Mesendoderm (in vitro differentiated cells): ENCODE measurements around the gene C11orf91.

ENCODE experiments used
- DNase-seq: peaks from one replicate; pipeline ENCODE4 v3.0.0; 2013
- H2AK5ac ChIP-seq: 2 replicates; pipeline ENCODE4 v1.6.1; 2013; ENCODE audit warnings: low read length, inconsistent platforms
- H2BK120ac ChIP-seq: 2 replicates; pipeline ENCODE4 v1.6.1; 2013; ENCODE audit warnings: low read depth, mild to moderate bottlenecking, low read length, moderate library complexity, mixed read lengths
- H2BK15ac ChIP-seq: replicated peaks from 2 replicates; pipeline ENCODE4 v1.6.1; 2013; ENCODE audit warnings: low read depth, mild to moderate bottlenecking, moderate library complexity
- H2BK5ac ChIP-seq: 2 replicates; pipeline ENCODE4 v1.6.1; 2013; ENCODE audit warnings: low read length, inconsistent platforms
- H3K18ac ChIP-seq: 2 replicates; pipeline ENCODE4 v1.6.1; 2013; ENCODE audit warnings: mild to moderate bottlenecking, low read length, mixed read lengths
- H3K23ac ChIP-seq: one replicate; pipeline ENCODE4 v1.6.1; 2013; ENCODE audit warnings: low read length
- H3K27ac ChIP-seq: 2 replicates; pipeline ENCODE4 v1.5.1; 2013; ENCODE audit warnings: low read depth, mild to moderate bottlenecking, inconsistent platforms, low read length, moderate library complexity
- H3K27me3 ChIP-seq: 2 replicates; pipeline ENCODE4 v1.6.1; 2013; ENCODE audit warnings: low read length, control low read depth, mild to moderate bottlenecking, inconsistent platforms; ENCODE audit not compliant: insufficient read depth, poor library complexity
- H3K36me3 ChIP-seq: 2 replicates; pipeline ENCODE4 v1.6.1; 2013; ENCODE audit warnings: low read length, inconsistent platforms; ENCODE audit not compliant: control insufficient read depth, insufficient read depth
- H3K4ac ChIP-seq: one replicate; pipeline ENCODE4 v1.6.1; 2013; ENCODE audit warnings: low read depth, mild to moderate bottlenecking, low read length, moderate library complexity
- H3K4me1 ChIP-seq: 2 replicates; pipeline ENCODE4 v1.6.1; 2013; ENCODE audit warnings: low read depth, low read length, inconsistent platforms; ENCODE audit not compliant: control insufficient read depth
- H3K4me2 ChIP-seq: 2 replicates; pipeline ENCODE4 v1.6.1; 2013; ENCODE audit warnings: low read length
- H3K4me3 ChIP-seq: 2 replicates; pipeline ENCODE4 v1.5.1; 2013; ENCODE audit warnings: mild to moderate bottlenecking, low read length
- H3K56ac ChIP-seq: one replicate; pipeline ENCODE4 v1.6.1; 2013; ENCODE audit warnings: low read length
- H3K79me1 ChIP-seq: 2 replicates; pipeline ENCODE4 v1.6.1; 2013; ENCODE audit warnings: low read length, inconsistent platforms
- H3K79me2 ChIP-seq: 2 replicates; pipeline ENCODE4 v1.6.1; 2013; ENCODE audit warnings: mild to moderate bottlenecking, low read length; ENCODE audit not compliant: control insufficient read depth, insufficient read depth
- H3K9ac ChIP-seq: 2 replicates; pipeline ENCODE4 v1.6.1; 2013; ENCODE audit warnings: low read length, inconsistent platforms
- H4K5ac ChIP-seq: one replicate; pipeline ENCODE4 v1.6.1; 2013; ENCODE audit warnings: low read length
- H4K8ac ChIP-seq: one replicate; pipeline ENCODE4 v1.6.1; 2013; ENCODE audit warnings: low read depth, mild to moderate bottlenecking, control low read depth, low read length, moderate library complexity
- WGBS: extraction: QIAGEN DNeasy Blood & Tissue Kit; methylation state at CpG from one replicate; pipeline ENCODE4 v1.1.7; 2013; ENCODE audit warnings: low lambda C conversion rate, missing lambda C conversion rate; ENCODE audit not compliant: insufficient coverage; ENCODE audit errors: extremely low coverage; 5-methylcytosine and 5-hydroxymethylcytosine counted together

The C11orf91 gene

DNA sequence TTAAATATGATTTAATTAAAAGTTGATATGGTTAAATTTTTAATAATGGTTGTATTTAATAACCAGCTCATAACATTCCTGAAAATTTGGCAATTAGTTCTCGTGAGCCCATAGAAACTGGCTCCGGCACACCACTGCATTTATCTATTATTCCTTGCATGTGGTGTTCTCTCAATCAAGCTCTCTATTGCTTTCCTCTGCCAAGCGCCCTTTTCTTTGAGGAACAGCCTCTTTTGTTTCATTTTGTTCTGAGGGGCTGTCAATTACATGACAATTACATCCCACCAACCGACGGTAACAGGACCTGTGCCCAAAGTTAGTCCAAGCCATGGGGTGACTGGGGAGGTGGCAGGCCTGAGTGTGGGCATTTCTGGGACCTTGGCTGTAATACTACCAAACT is 8.1 kb downstream of the C11orf91 start:
- no CpG with 5 or more reads among the region's 5 CpGs for WGBS
- H2BK5ac ChIP-seq = no peak overlapping the region

GRCh38 chr11:33692013-33692504 is 8.6 kb downstream of the C11orf91 start:
- no peak overlapping the region for H3K9ac ChIP-seq
- WGBS = no CpG with 5 or more reads among the region's 9 CpGs
- DNase-seq = peak; percentile 62
- no peak overlapping the region for H2BK120ac ChIP-seq
- no peak overlapping the region for H2BK5ac ChIP-seq
- no peak overlapping the region for H4K8ac ChIP-seq
- no peaks in the 10 kb centered on the region for H3K36me3 ChIP-seq
- H3K4me3 ChIP-seq = no peak overlapping the region
- H3K18ac ChIP-seq = no peak overlapping the region
- no peak overlapping the region for H3K4me2 ChIP-seq
- no peak overlapping the region for H3K23ac ChIP-seq
- H3K79me1 ChIP-seq = no peaks in the 10 kb centered on the region
- no peak overlapping the region for H4K5ac ChIP-seq
- H3K4ac ChIP-seq = no peak overlapping the region
- H2BK15ac ChIP-seq = no peak overlapping the region
- H3K56ac ChIP-seq = no peak overlapping the region
- peaks cover 15% of the 10 kb centered on the region for H3K4me1 ChIP-seq
- H3K27ac ChIP-seq = no peak overlapping the region
- H3K27me3 ChIP-seq = no peaks in the 10 kb centered on the region
- no peak overlapping the region for H2AK5ac ChIP-seq
- no peaks in the 10 kb centered on the region for H3K79me2 ChIP-seq

More for the DNA sequence above, 8.1 kb downstream of the C11orf91 start:
- Histone ChIP-seq H3K9ac (no peak overlapping the region), H2BK120ac (no peak overlapping the region), H4K8ac (no peak overlapping the region), H2AK5ac (no peak overlapping the region), H3K4me3 (no peak overlapping the region), H3K18ac (no peak overlapping the region), H3K23ac (peak overlapping the region; percentile 31), H3K27ac (no peak overlapping the region), H3K27me3 (no peaks in the 10 kb centered on the region), H3K4me1 (peaks cover 15% of the 10 kb centered on the region), H2BK15ac (no peak overlapping the region), H3K36me3 (no peaks in the 10 kb centered on the region), H3K79me2 (no peaks in the 10 kb centered on the region), H3K4ac (no peak overlapping the region), H3K4me2 (no peak overlapping the region), H3K79me1 (no peaks in the 10 kb centered on the region), H3K56ac (no peak overlapping the region), H4K5ac (no peak overlapping the region)
- no peak for DNase-seq

GRCh38 chr11:33691066-33691864 is 9.4 kb downstream of the C11orf91 start:
- Histone ChIP-seq H3K9ac (no peak overlapping the region), H2BK120ac (no peak overlapping the region), H4K8ac (no peak overlapping the region), H3K4me3 (no peak overlapping the region), H3K4me1 (peaks cover 15% of the 10 kb centered on the region), H3K79me2 (no peaks in the 10 kb centered on the region), H3K4ac (no peak overlapping the region), H3K27me3 (no peaks in the 10 kb centered on the region), H3K4me2 (no peak overlapping the region), H2BK5ac (no peak overlapping the region), H3K56ac (peak overlapping the region; percentile 10), H3K27ac (no peak overlapping the region), H4K5ac (no peak overlapping the region), H3K23ac (no peak overlapping the region), H2AK5ac (no peak overlapping the region), H3K18ac (no peak overlapping the region), H2BK15ac (no peak overlapping the region), H3K79me1 (no peaks in the 10 kb centered on the region), H3K36me3 (no peaks in the 10 kb centered on the region)
- WGBS = no CpG with 5 or more reads among the region's 6 CpGs
- DNase-seq = peak; percentile 62

- Histone ChIP-seq H2BK15ac (no peak overlapping the region), H3K18ac (no peak overlapping the region), H3K27ac (no peak overlapping the region), H4K5ac (no peak overlapping the region), H3K23ac (no peak overlapping the region), H3K79me1 (no peaks in the 10 kb centered on the region), H3K36me3 (no peaks in the 10 kb centered on the region), H3K4me3 (no peak overlapping the region), H3K4me1 (peaks cover 14% of the 10 kb centered on the region), H3K9ac (no peak overlapping the region), H3K79me2 (no peaks in the 10 kb centered on the region), H3K4me2 (no peak overlapping the region), H2AK5ac (no peak overlapping the region), H2BK120ac (no peak overlapping the region), H4K8ac (no peak overlapping the region), H3K27me3 (no peaks in the 10 kb centered on the region), H2BK5ac (no peak overlapping the region), H3K4ac (no peak overlapping the region), H3K56ac (peak overlapping the region; percentile 10)
- WGBS = no CpG with 5 or more reads among the region's 8 CpGs
- DNase-seq = no peak
Observed at GRCh38 chr11:33690290-33691065, 10.1 kb downstream of the C11orf91 start.

GRCh38 chr11:33689501-33689900 is 11.1 kb downstream of the C11orf91 start:
- Histone ChIP-seq H3K27me3 (no peaks in the 10 kb centered on the region), H3K56ac (no peak overlapping the region), H3K27ac (no peak overlapping the region), H3K79me1 (no peaks in the 10 kb centered on the region), H4K5ac (no peak overlapping the region), H2BK120ac (no peak overlapping the region), H4K8ac (no peak overlapping the region), H3K4ac (no peak overlapping the region), H3K36me3 (no peaks in the 10 kb centered on the region), H3K4me1 (peaks cover 12% of the 10 kb centered on the region), H3K9ac (no peak overlapping the region), H3K4me2 (no peak overlapping the region), H3K4me3 (no peak overlapping the region), H3K79me2 (no peaks in the 10 kb centered on the region), H3K18ac (no peak overlapping the region), H3K23ac (no peak overlapping the region), H2AK5ac (no peak overlapping the region), H2BK15ac (no peak overlapping the region), H2BK5ac (no peak overlapping the region)
- no peak for DNase-seq
- no CpG with 5 or more reads among the region's 8 CpGs for WGBS
